Head of caudate nucleus (tissue), 42 donors: Measurements from ENCODE around the gene PXDN.
"Not testable (repeated sequence)": the region's sequence is repeated elsewhere in the genome, so short reads cannot be mapped to it uniquely, and the experiment has no call there.

ENCODE experiments used
- DNase-seq, 42 donors: peaks; one replicate each; pipeline versions ENCODE4 v3.0.0 to v3.0.0-alpha.2; 2020 to 2021; ENCODE audit warnings: mixed read lengths in 7 of 42
- intact Hi-C: fragments of 100-400 bp; cut with DNase I; formaldehyde crosslinking; loops from one replicate; pipeline ENCODE4 v1.15.0; 2022

PXDN gene

DNA sequence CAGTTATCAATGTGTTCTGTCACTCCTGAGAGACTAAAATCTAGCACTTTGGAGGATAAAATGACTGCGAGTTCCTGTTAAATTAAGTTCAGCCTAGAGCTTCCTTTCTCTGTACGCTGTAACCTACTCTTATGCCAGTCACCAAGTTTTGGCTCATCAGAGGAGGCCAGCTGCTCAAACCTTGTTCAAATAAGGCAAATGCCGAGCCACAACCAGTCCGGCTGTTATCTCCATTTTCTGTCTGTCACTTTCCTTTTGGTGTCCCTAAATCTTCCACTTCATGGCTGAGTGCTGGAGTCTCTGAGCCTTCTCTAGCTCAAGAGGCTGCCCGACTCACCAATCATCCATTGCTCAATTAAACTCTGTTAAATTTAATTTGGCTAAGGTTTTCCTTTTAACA, 33.5 kb upstream of the PXDN start:
- intact Hi-C loops = no loop called here
- DNase-seq = peak in 2 of 42 donors; percentile 1 to 7

DNA sequence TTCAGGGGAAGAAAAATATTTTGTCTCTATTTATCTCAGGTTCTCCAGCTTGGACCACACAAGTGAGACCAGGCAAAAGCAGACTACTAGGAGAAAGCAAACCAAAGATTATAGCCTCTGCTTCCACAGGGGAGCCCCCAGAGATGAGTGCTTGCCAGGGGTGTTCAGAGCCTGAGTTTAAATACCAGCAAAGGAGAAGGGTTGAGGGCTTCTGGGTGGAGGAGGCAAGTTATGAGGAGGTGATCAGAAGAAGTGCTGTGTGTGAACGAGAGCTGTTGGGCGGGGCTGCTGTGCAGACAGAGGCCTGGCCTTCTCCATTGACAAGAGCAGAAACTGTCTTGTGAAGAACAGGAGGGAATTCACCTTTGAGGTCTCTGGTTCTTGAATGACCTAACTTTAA, 32.8 kb upstream of the PXDN start:
- DNase-seq = peak in 3 of 42 donors; percentile 2 to 30 (median 9)
- intact Hi-C loops = no loop called here

DNA sequence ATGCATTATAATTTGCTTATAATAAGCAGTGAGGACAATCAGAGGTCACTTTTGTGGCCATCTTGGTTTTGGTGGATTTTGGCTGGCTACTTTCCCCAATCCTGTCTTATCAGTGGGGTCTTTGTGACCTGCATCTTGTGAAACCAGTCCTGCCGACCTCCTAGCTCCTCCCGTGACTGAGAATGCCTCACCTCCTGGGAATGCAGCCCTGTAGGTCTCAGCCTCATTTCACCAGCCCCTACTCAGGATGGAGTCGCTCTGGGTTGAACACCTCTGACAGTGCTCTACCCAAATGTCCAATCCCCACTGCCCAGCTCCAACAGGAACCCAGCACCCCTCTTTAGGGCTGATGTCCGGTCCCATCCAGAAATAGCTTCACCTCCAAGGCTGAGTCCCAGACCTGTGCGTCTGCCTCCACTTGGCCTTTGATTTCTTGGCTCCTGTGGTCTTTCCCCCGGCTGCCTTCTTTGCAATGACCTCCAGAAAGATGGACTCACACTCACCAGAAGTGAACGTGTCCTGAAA, 31.3 kb upstream of the PXDN start:
- peak in 2 of 42 donors; percentile 3 to 15 for DNase-seq
- intact Hi-C loops = no loop called here

- intact Hi-C loops = no loop called here
- peak in 2 of 42 donors; percentile 2 to 9 for DNase-seq
Measured at GRCh38 chr2:1774929-1775328, 30.6 kb upstream of the PXDN start.

DNA sequence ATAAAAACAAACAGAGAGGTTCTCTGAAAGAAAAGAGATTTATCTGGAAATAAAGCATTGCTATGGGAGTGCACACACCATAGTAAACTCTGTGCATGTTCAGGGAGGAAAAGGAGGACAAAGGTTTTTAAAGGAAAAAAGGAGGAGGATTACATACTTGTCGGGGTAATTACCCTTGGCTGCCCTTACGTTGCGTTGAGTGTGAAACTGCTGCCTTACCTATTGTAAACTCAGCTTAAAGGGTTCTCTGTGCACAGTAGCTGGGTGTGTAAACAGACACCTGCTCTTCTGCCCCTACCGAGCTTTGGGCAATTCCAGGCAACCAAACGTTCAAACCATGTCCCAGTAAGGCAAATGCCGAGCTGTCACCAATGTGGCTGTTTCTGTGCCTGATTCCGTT, 29.6 kb upstream of the PXDN start:
- intact Hi-C loops = no loop called here
- peak in 1 of 42 donors; percentile 10 for DNase-seq

DNA sequence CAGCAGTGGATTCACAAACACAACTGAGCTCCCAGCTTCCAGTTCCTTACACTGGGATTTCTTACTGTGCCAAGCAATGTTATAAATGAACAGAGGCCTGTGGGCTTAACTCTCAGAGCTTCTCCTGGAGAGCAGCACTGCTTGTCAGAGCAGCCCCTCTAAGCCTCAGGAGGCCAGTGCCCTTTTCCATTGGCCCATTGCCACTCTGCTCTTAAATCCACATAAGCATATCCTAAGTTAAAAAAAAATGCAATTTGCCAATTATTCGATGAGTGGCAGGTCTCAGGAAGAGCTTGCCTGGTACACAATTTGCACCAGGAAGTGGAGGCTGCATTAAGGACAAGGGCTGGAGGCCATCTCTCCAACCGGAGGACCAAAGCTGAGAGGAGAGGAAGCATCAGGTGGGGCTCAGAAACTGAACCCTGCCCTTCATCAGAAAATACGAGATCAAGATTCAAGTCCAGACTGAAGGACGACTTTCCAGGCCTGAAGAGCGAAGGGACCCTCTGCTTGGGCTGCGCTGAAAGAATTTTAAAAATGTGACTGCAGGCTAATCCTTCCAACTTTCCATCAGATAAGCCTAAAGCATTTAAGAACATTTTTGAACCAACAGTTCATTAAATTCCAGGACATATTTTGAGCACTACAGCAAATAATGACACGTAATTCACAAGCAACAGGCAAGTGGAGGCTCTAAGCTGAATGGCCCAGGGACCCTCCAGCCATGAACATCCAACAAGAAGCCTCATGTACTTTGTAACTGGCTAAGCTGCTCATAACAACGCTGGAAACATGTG, 28.4 kb upstream of the PXDN start:
- intact Hi-C loops = no loop called here
- peak in 3 of 42 donors; percentile 6 to 25 (median 13) for DNase-seq

DNA sequence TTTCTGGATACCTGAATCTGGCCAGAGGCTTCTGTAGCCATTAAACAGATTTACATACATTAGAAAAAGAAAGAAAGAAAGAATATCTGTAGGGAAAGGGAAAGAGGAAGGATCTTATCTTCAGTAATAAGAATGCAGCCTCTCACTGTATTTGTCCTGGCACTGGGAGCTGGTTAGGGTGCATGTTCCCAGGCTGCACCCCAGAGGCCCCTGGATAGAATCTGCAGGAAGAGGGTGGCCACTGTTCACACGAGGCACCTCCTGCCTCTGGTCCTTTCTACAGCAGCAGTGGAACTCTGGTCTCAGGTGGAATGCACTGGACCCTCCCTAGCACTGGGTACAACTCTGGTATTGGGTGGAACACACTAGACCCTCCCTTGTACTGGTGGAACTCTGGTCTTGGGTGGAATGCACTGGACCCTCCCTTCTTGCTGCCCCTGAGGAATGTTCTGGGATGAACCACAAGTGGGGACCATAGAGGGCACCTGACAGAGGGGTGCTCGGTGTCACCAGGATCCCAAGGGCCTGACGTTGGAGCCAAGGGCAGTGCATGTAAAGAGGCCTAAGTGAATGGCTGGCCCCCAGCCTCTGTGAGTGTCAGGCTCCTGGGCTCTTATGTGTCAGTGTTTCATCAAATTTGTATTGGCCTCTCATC, 27.4 kb upstream of the PXDN start:
- intact Hi-C loops = no loop called here
- DNase-seq = peak in 5 of 42 donors; percentile 3 to 17 (median 9)

GRCh38 chr2:1770566-1771380, 26.5 kb upstream of the PXDN start:
- peak in 6 of 42 donors; percentile 4 to 41 (median 12) for DNase-seq
- intact Hi-C loops = no loop called here

DNA sequence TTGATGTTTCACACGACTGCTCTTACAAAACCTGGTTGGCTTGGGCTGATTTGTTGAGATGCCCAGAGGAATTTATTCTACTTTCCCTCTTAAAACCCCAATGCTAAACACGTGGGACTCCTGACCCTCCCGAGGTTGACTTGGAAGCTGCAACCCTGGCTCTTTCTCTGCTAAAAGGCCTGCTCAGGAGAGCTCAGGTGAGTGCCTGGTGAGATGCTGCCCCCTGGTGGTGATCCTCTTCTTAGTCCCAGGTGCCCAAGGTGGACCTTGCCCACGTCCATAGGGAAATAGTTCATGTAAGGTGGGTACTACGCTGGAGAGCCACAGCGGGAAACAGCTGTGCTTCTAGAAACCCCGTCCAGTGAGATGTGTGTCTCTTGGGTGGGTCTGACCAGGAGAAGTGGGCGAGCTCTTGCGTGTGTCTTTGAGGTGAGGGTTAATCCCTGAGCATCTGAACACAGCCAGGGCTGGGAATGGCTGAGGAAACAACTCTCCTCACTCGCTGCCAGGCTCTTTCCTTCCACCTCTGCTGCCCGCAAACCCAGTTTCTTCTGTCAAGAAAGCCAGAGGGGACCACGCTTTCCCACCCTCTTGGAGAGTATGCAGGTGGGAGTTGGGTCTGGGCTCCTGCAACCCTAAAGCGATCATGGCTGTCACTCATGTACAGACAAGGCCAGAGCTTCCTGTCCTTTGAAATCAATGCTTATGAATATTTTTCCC, 25.5 kb upstream of the PXDN start:
- intact Hi-C loops = no loop called here
- DNase-seq = peak; percentile 29 to 83 (median 60)

DNA sequence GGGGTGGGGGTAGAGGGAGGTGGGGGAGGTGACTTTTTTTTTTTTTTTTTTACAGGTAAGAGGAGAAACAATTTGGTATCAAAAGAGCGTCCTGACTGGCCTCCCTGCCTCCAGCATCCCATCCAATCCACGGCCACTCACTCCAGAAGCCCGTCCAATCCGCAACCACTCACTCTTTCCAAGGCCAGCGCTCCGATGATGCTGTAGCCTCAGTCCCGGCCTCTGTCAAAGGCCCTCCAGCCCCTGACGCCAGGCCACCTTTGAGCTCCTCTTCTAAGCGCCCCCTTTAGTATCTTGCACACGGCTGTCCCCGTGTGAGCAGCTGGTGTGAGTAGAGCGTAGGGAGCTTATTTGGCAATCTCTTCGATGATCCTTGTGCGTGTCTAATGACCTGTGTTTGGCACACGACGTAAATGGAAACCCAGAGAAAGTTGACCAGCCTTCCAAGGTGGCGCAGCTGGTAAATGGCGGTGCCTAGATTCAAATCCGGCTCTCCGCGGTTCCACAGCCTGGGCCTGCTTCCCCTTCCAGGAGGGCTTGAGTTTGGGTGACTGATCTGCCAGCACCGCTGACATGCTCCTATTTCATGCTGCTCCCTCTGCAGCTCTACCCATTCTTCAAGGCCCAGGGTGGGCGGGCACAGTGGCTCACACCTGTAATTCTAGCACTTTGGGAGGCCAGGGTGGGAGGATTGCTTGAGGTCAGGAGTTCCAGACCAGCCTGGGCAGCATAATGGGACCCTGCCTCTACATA, 23.8 kb upstream of the PXDN start:
- peak in 5 of 42 donors; percentile 2 to 32 (median 16) for DNase-seq
- intact Hi-C loops = no loop called here

DNA sequence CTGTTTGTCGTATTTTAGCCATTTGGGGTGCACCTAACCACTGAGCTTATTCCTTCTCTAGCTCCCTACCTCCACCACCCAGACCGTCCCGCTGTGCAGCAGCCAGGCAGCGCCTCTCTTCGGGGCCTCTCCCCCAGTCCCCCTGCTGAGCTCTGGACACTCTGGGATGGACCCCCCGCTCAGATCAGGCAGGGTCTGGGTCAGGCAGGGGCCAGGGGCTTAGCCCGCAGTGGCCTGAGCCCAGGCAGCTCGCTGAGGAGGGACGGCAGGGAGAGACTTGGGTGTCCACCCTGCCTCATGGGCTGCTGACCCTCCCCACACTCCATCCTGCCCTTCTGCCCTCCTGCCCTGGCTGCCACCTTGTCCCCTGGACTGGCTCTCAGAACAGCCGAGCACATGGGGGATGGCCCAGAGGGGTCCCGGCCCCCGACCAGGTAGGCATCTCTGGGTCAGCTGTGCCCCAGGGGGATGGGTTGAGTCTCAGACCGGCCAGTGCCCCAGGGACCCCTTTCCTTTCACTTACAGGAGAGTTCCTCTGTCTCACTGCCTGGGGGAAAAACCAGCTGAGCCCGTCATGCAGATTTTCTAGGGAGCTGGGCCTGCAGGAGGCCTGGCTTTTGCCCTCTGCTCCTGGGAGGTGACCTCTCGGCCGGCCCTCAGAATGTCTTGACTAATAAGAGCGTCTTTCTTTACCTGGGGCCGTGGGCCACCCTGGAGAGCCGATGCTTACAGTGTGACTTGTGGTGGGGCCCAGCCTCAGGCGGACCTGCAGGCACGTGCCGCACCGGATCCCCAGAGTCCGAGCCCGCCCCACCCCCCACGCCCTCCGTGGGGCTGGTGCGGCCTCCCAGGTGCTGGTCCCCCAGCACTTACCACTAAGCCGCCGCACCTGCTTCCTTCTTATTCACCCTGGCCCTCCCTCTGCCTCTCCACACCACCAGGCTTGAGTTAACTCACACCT, 22.8 kb upstream of the PXDN start:
- DNase-seq = peak in 5 of 42 donors; percentile 7 to 33 (median 23)
- intact Hi-C loops = no loop called here

GRCh38 chr2:1766425-1766824, 22.1 kb upstream of the PXDN start:
- DNase-seq = peak in 6 of 42 donors; percentile 1 to 32 (median 8)

DNA sequence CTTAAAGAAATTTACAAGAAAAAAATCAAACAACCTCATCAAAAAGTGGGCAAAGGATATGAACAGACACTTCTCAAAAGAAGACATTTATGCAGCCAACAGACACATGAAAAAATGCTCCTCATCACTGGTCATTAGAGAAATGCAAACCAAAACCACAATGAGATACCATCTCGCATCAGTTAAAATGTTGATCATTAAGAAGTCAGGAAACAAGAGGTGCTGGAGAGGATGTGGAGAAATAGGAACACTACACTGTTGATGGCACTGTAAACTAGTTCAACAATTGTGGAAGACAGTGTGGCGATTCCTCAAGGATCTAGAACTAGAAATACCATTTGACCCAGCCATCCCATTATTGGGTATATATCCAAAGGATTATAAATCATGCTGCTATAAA, 20.9 kb upstream of the PXDN start:
- DNase-seq, intact Hi-C loops: not testable (repeated sequence)

More at GRCh38 chr2:1766425-1766824, 22.1 kb upstream of the PXDN start:
- intact Hi-C loops = no loop called here

- DNase-seq = peak in 2 of 42 donors; percentile 2 to 9
Measured at GRCh38 chr2:1759611-1759930, 15.3 kb upstream of the PXDN start.

GRCh38 chr2:1758774-1759610, 14.7 kb upstream of the PXDN start:
- peak in 6 of 42 donors; percentile 4 to 21 (median 11) for DNase-seq

More at GRCh38 chr2:1759611-1759930, 15.3 kb upstream of the PXDN start:
- intact Hi-C loops = no loop called here

DNA sequence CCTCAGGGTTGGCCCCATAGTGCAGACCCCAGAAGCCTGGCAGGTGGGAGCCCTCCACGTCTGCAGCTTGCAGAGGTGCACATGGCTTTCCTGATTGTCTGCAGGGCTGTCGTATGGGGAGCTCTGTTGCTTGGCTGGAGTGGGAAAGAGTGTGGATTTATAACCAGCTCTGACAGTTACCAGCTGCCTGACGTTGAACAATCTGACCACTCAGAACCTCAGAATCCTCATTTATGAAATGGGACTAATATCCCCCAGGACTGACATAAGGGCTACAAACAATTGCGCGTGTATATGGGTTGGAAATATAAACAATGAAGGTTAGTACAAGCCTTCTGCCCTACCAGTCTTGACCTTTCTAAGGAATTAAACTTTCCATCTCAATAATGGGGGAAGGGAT, 13.9 kb upstream of the PXDN start:
- intact Hi-C loops = no loop called here
- DNase-seq = peak in 3 of 42 donors; percentile 4 to 19 (median 9)

More at GRCh38 chr2:1758774-1759610, 14.7 kb upstream of the PXDN start:
- intact Hi-C loops = no loop called here
